Mammary epithelial cell (primary cell): ENCODE results near the gene ITGBL1.

Experiments used
- CTCF ChIP-seq, 2 donors: IDR thresholded peaks in 1 of 2; conservative IDR thresholded peaks in 1 of 2; 2 replicates each; pipeline ENCODE4 v1.5.1; 2011 to 2012; ENCODE audit warnings: inconsistent platforms in 2 of 2, low read length in 2 of 2, mild to moderate bottlenecking in 2 of 2, control low read depth in 1 of 2, low read depth in 1 of 2; ENCODE audit not compliant: insufficient read depth in 1 of 2; ENCODE audit errors: extremely low read depth in 1 of 2
- EZH2 ChIP-seq: IDR thresholded peaks from 2 replicates; pipeline ENCODE4 v1.6.1; 2012; ENCODE audit warnings: low read length, inconsistent platforms, borderline replicate concordance

- TF ChIP-seq CTCF (conservative IDR thresholded peaks at IDR 0.05 in 1 of 2, IDR thresholded peaks at IDR 0.05 in 1 of 2; ENCODE audit: extremely low read depth in 1 of 2, insufficient read depth in 1 of 2, low read depth in 1 of 2, low read length in 2 of 2) = no peak
- no peak for TF ChIP-seq EZH2
Measured at GRCh38 chr13:101649488-101650126, 197.1 kb downstream of the ITGBL1 start.
